GM19099 (cell line): Measurements from ENCODE around the gene ABCA13.

Experiments used
- POLR2A ChIP-seq: IDR thresholded peaks from 3 replicates; pipeline ENCODE4 v1.6.1; 2011; ENCODE audit warnings: low read depth; ENCODE audit not compliant: insufficient read length; ENCODE audit errors: extremely low read depth

The ABCA13 gene

GRCh38 chr7:48512892-48513291 lies 341.6 kb downstream of the ABCA13 start:
- TF ChIP-seq POLR2A, result no peak

DNA sequence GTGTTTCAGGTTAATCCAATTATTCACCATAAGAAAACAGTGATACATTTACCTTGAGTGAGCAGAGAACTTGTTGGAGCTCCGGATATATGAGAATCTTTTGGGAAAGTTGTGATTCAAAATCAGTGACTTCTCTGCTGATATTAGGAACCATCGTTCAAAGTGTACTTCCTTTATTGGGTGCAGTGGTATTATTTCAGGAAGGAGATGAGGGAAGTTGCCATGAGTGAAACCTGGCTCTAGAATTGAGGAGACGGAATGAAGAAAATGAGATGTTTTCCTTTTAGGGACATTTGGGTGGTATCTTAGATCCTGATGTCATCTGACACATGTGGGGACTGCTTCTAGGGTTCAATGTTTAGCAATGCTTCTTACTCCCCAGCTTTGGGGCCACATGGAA lies 343.9 kb downstream of the ABCA13 start:
- no peak for TF ChIP-seq POLR2A

GRCh38 chr7:48518092-48518491 lies 346.8 kb downstream of the ABCA13 start:
- TF ChIP-seq POLR2A, result no peak

DNA sequence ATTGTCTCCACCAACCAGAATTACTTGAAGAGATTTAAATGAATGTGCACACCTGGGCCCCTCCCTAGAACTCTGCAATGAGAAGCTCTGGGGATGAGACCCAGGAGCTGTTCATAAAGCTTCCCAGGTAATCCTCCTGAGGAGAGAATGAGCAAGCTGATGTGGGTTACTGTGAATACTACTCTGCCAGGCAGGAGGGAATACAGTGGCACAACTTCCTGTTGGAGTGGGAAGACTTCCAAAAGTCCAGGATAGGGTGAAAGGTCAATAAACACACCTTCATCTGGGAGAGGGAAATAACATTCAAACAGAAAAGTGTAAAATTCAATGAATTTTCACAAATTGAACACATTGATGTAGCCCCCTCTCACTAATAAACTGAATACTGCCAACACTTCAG lies 351.4 kb downstream of the ABCA13 start:
- no peak for TF ChIP-seq POLR2A

DNA sequence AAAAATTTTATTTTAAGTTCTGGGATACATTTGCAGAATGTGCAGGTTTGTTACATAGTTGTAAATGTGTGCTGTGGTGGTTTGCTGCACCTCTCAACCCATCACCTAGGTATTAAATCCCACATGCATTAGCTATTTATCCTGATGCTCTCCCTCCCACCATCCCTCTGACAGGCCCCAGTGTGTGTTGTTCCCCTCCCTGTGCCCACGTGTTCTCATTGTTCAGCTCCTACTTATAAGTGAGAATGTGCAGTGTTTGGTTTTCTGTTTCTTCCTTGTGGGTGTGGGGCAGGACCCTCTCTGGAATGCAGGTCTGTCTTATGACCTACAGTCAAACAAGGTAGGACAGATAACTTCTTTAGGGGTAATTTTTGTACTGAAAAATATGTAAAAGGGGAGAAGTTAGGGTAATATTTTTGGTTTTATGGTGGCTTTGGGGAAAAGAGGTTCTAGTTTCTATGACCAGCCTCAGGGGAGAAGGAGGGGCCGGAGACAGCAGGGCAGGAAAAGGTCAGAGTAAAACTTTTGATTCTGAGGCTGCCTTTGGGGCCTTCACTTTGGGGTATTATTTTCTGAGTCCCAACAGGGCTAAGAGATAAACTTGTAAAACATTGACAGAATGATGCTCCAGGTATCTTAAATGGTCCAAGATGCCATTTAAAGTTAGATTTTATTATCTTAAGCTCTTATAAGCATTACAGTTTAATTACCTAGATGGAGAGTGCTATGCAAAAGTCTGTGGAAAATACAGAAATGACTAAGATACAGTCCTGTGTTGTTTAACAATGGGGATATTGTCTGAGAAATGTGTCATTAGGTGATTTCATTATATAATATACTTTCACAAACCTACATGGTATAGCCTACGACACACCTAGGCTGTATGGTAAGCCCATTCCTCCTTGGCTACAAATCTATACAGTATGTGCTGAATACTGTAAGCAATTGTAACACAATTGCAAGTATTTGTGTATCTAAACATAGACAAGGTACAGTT lies 354.8 kb downstream of the ABCA13 start:
- no peak for TF ChIP-seq POLR2A

GRCh38 chr7:48528646-48529045 lies 357.4 kb downstream of the ABCA13 start:
- no peak for TF ChIP-seq POLR2A

- TF ChIP-seq POLR2A, result no peak
These were observed 366.3 kb downstream of the ABCA13 start for GRCh38 chr7:48537561-48537960.

GRCh38 chr7:48540746-48541145 lies 369.5 kb downstream of the ABCA13 start:
- no peak for TF ChIP-seq POLR2A

DNA sequence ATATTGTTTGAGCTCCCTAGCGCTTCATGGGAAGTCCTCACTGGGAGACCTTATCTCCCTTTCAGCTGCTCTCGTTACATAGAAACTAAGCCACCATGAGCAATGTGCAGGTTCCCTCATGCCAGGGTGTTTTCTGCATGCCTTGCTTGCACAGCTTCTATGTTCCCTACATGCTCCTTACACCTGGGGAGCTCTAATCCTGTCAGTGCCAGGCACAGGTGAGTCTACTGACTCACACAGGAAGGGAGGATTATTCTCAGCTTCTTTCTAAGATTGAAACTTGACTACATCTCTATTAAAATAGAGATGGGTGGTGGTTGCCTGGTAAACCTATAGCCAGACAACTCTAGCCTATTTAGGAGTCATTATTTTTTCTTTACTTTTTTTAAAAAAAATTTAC lies 377.4 kb downstream of the ABCA13 start:
- TF ChIP-seq POLR2A, result no peak

DNA sequence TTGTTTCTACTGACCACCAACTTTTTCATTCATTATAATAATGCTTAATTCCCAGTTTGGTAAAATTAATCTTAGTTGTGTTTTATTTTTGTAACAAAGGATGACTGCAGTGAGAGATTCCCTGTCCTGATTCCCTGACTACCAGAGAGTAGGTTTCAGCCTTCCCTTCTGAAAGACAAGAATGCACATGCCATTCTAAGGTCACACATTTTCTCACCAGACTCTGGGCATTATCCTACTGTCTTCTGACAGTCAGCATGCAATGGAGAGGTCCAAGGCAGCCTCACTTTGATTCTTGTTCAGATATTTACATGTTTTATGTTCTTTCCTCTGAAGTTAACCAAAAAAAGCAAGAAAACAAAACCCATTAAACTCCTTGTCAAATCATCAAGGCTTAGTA lies 380.4 kb downstream of the ABCA13 start:
- TF ChIP-seq POLR2A, result no peak

DNA sequence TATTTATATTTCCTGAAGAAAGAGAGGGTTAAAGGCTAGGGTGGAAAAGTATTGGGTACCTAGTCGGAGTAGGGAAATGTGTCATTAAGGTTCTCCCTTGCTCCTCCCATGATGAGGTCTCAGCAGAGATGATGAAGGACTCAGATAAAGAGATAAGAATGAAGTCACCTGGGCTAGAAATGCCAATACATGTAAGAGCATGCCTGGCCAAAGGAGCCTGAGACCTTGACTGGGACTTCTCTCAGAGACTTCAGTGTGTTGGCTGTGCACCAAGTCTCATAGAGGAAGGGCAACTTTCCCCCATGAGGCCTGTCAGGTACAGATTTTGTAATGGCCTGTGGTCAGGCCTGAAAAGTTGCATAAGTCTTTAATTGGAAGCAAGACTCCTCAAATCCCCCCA lies 392.1 kb downstream of the ABCA13 start:
- TF ChIP-seq POLR2A, result no peak

DNA sequence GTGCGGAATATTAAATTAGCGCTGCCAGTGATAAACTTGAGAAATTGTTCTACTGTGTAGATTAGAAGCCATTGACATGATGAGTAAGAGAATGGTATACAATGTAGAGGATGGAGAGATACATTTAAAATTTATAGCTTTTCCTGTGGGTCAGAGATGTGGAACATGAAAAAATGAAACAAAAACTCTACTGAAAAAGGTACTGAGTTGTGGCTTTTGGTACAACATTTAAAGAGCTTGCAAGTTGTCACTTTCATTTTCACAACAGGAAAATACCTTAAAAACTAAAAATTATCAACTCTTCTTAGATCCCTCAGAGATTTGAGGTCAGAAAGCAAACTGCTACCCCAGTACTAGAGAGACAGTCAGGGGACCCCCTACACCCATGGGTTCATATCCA lies 404.3 kb downstream of the ABCA13 start:
- TF ChIP-seq POLR2A, result no peak

- TF ChIP-seq POLR2A, result no peak
These were observed 416.2 kb downstream of the ABCA13 start for GRCh38 chr7:48587475-48587874.

GRCh38 chr7:48594349-48594748 lies 423.1 kb downstream of the ABCA13 start:
- TF ChIP-seq POLR2A, result no peak

GRCh38 chr7:48595756-48596155 lies 424.5 kb downstream of the ABCA13 start:
- TF ChIP-seq POLR2A, result no peak

DNA sequence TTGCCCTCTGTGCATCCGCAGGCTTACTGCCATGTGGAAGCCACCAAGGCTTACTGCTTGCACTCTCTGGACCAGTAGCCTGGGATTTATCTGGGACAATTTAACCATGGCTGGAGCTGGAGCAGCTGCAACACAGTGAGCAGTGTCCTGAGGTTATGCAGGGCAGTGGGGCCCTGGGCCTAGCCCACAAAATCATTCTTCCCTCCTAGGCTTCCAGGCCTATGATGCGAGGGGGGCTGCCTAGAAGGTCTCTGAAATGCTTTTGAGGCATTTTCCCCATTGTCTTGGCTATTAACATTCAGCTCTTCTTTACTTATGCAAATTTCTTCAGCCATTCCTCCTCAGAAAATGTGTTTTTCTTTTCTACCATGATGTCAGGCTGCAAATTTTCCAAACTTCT lies 439.4 kb downstream of the ABCA13 start:
- TF ChIP-seq POLR2A, result no peak
